Breast epithelium (tissue), 3 donors: ENCODE measurements around the gene ZNF579.

Source experiments
- POLR2A ChIP-seq: fragments of 450-650 bp; IDR thresholded peaks from one replicate; pipeline ENCODE4 v1.6.1; 2016; ENCODE audit warnings: antibody characterized with exemption, mild to moderate bottlenecking, moderate library complexity
- POLR2AphosphoS5 ChIP-seq, 3 donors: sonication (generic); formaldehyde crosslinking; IDR thresholded peaks; one replicate each; pipeline ENCODE4 v1.6.1; 2017; ENCODE audit warnings: antibody characterized with exemption in 3 of 3
- TF ChIP-seq, protein P1 (sequence below), 3 donors: fragments of 450-650 bp; IDR thresholded peaks; one replicate each; pipeline ENCODE4 v1.5.1; 2016 to 2017; ENCODE audit warnings: antibody characterized with exemption in 3 of 3, mild to moderate bottlenecking in 3 of 3, moderate library complexity in 3 of 3

DNA sequence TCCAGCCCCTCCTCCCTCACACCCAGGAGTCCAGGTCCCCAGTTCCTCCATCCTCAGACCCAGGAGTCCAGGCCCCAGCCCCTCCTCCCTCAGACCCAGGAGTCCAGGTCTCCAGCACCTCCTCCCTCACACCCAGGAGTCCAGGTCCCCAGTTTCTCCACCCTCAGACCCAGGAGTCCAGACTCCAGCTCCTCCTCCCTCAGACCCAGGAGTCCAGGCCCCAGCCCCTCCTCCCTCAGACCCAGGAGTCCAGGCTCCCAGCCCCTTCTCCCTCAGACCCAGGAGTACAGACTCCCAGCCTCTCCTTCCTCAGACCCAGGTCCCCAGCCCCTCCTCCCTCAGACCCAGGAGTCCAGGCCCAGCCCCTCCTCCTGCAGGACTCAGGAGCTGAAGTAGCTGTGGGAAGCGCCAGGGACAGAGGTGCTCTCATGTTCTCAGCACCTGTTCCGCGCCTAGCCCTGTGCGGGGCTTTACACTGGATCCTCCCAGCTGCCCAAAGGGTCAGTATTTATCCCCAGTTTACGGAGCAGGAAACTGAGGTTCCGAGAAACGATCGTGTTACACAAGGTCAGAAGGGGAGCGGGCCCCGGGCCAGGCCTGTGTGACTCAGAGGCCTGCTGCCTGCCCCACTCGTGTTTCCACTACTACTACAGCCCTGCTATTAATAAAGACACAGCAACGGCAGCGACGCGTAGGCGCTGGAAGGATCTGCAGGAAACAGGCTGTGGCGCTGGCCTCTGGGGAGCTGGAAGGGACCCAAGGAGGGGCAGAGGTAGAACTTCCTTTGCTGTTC is 33.6 kb downstream of the ZNF579 start:
- TF ChIP-seq, protein P1, sequence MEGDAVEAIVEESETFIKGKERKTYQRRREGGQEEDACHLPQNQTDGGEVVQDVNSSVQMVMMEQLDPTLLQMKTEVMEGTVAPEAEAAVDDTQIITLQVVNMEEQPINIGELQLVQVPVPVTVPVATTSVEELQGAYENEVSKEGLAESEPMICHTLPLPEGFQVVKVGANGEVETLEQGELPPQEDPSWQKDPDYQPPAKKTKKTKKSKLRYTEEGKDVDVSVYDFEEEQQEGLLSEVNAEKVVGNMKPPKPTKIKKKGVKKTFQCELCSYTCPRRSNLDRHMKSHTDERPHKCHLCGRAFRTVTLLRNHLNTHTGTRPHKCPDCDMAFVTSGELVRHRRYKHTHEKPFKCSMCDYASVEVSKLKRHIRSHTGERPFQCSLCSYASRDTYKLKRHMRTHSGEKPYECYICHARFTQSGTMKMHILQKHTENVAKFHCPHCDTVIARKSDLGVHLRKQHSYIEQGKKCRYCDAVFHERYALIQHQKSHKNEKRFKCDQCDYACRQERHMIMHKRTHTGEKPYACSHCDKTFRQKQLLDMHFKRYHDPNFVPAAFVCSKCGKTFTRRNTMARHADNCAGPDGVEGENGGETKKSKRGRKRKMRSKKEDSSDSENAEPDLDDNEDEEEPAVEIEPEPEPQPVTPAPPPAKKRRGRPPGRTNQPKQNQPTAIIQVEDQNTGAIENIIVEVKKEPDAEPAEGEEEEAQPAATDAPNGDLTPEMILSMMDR (IDR thresholded peaks at IDR 0.05): no peak
- TF ChIP-seq POLR2AphosphoS5 (IDR thresholded peaks at IDR 0.05): peak; percentile 57 to 91 (median 75)
- TF ChIP-seq POLR2A: no peak
